ENCODE results near the gene SH3GL3. TPM values are rescaled to one million over a fixed set of nuclear protein-coding genes. Genes with fewer than 3 reads are reported as not detected.

SH3GL3 gene
- total and polyA plus RNA-seq, 2 of the 4 experiments (the other 2 are of a cell fraction): not detected

GRCh38 chr15:83581381-83581780, 134.2 kb downstream of the SH3GL3 start:
- no peaks in the 10 kb centered on the region for H3K9me1 ChIP-seq (ENCODE audit: insufficient read depth, low read length)
- H3K4me1 ChIP-seq (ENCODE audit: control insufficient read depth, insufficient read depth, low read length): no peaks in the 10 kb centered on the region
- DNase-seq (no peak), ATAC-seq (ENCODE audit: low read depth) (no peak)
- no peak overlapping the region for H3K4me2 ChIP-seq (ENCODE audit: low read depth, low read length)
- no peaks in the 10 kb centered on the region; the same call in 1 of the 2 replicates for H3K9me3 ChIP-seq (ENCODE audit: control insufficient read depth, insufficient read depth, low read length)
- H3K79me1 ChIP-seq (ENCODE audit: low read depth in 1 of 2, low read length in 2 of 2): no peaks in the 10 kb centered on the region
- in situ Hi-C loops (cut with MboI; ENCODE audit: low sequenced_read_pairs): no loop called here
- no peak overlapping the region for H3K14ac ChIP-seq (replicated peaks; ENCODE audit: low read depth, low read length)
- intact Hi-C loops (cut with micrococcal nuclease): no loop called here
- no peak overlapping the region for H2AK5ac ChIP-seq (ENCODE audit: low read depth, low read length)
- H2BK120ac ChIP-seq (ENCODE audit: low read depth, low read length): no peak overlapping the region
- H3K23ac ChIP-seq (ENCODE audit: low read depth, low read length): no peak overlapping the region
- no peak overlapping the region for H4K5ac ChIP-seq (ENCODE audit: low read depth, low read length)
- H3K4ac ChIP-seq (ENCODE audit: low read depth, low read length): no peak overlapping the region
- no TSS peak for BruUV-seq (replicated peaks)
- TF ChIP-seq MAZ (IDR thresholded peaks at IDR 0.05; ENCODE audit: borderline replicate concordance, low read depth, low read length): no peak
- TF ChIP-seq CTCF (conservative IDR thresholded peaks at IDR 0.05; ENCODE audit: low read depth, low read length): no peak
- TF ChIP-seq MXI1 (IDR thresholded peaks at IDR 0.05; ENCODE audit: borderline replicate concordance, low read depth, low read length): no peak
- no peak for TF ChIP-seq SMC3 (IDR thresholded peaks at IDR 0.05; ENCODE audit: low read depth, low read length)
- no peak for TF ChIP-seq MAFK (IDR thresholded peaks at IDR 0.05; ENCODE audit: low read depth, low read length)
- TF ChIP-seq BHLHE40 (IDR thresholded peaks at IDR 0.05; ENCODE audit: low read depth, low read length): no peak
- no peak for TF ChIP-seq CEBPB (IDR thresholded peaks at IDR 0.05; ENCODE audit: low read depth, low read length)
- TF ChIP-seq FOS (IDR thresholded peaks at IDR 0.05; ENCODE audit: low read depth, low read length): no peak
- TF ChIP-seq ELK1 (IDR thresholded peaks at IDR 0.05; ENCODE audit: borderline replicate concordance, low read depth, low read length): no peak
- TF ChIP-seq RFX5 (IDR thresholded peaks at IDR 0.05; ENCODE audit: low read depth, low read length): no peak
- no peak for TF ChIP-seq USF2 (IDR thresholded peaks at IDR 0.05; ENCODE audit: low read depth, low read length)
- TF ChIP-seq RAD21 (IDR thresholded peaks at IDR 0.05; ENCODE audit: low read length): no peak
- TF ChIP-seq NFE2L2 (IDR thresholded peaks at IDR 0.05; ENCODE audit: low read depth, low read length): no peak
- TF ChIP-seq CHD1 (IDR thresholded peaks at IDR 0.05; ENCODE audit: low read depth, low read length): no peak
- no peak for TF ChIP-seq RCOR1 (IDR thresholded peaks at IDR 0.05; ENCODE audit: insufficient replicate concordance, low read length)
- no peak for TF ChIP-seq POLR2A (IDR thresholded peaks at IDR 0.05; ENCODE audit: low read depth, low read length)
- H2AK9ac ChIP-seq (replicated peaks; ENCODE audit: low read depth, low read length, poor library complexity): no peak overlapping the region
- dilution Hi-C loops (cut with HindIII; ENCODE audit: low sequenced_read_pairs, unreplicated experiment): no loop called here
- no peak overlapping the region for H2BK5ac ChIP-seq (ENCODE audit: low read depth, low read length, poor library complexity, severe bottlenecking)
- no peak overlapping the region for H2BK15ac ChIP-seq (ENCODE audit: low read depth, low read length)
- H3K4me3 ChIP-seq (ENCODE audit: insufficient read depth, low read depth, low read length): no peak overlapping the region
- CTCF ChIA-PET: no interaction called here
- no peak overlapping the region for H3K27ac ChIP-seq (ENCODE audit: insufficient read depth, low read length)
- no peak overlapping the region for H3K18ac ChIP-seq (ENCODE audit: low read depth, low read length)
- POLR2A ChIA-PET (ENCODE audit: unreplicated experiment): no interaction called here
- H3K36me3 ChIP-seq (ENCODE audit: control insufficient read depth, insufficient read depth, low read length): no peaks in the 10 kb centered on the region
- no peak overlapping the region for H2AFZ ChIP-seq (replicated peaks; ENCODE audit: low read length, poor library complexity)
- H3K9ac ChIP-seq (ENCODE audit: low read depth, low read length): no peak overlapping the region
- H3K27me3 ChIP-seq (ENCODE audit: control insufficient read depth, insufficient read depth, low read length): no peaks in the 10 kb centered on the region
- no peak overlapping the region for H4K8ac ChIP-seq (ENCODE audit: low read depth in 2 of 2, low read length in 2 of 2)
- WGBS, 2 experiments (ENCODE audit: extremely low coverage in 2 of 2, insufficient read length in 1 of 2): no CpG with 5 or more reads among the region's 4 CpGs
- H2BK20ac ChIP-seq (ENCODE audit: low read depth, low read length): no peak overlapping the region
- no peak overlapping the region for H4K91ac ChIP-seq (ENCODE audit: insufficient read depth, low read depth, low read length)
- H3K56ac ChIP-seq (ENCODE audit: extremely low read depth, insufficient read depth, low read length): no peak overlapping the region
- H4K20me1 ChIP-seq (ENCODE audit: insufficient read depth, low read length): no peaks in the 10 kb centered on the region
